GM12878 (cell line): Measurements from ENCODE around the gene NF1. TPM values are rescaled to one million over a fixed set of nuclear protein-coding genes. Genes with fewer than 3 reads are reported as not detected.

ENCODE experiments used
- BCLAF1 ChIP-seq: fragments of 450-650 bp; IDR thresholded peaks from 2 replicates; pipeline ENCODE4 v1.6.1; 2017; ENCODE audit warnings: antibody characterized with exemption, mild to moderate bottlenecking, moderate library complexity
- CHD2 ChIP-seq: IDR thresholded peaks from 2 replicates; pipeline ENCODE4 v1.6.1; 2011; ENCODE audit warnings: low read depth, low read length, improper control_type of control experiment, borderline replicate concordance
- E2F8 ChIP-seq: fragments of 450-650 bp; IDR thresholded peaks from 2 replicates; pipeline ENCODE4 v1.6.1; 2018; ENCODE audit warnings: mild to moderate bottlenecking, low read depth, moderate library complexity; ENCODE audit not compliant: partially characterized antibody
- JUND ChIP-seq: IDR thresholded peaks from 2 replicates; pipeline ENCODE4 v1.6.1; 2012; ENCODE audit warnings: low read depth, mild to moderate bottlenecking, low read length, improper control_type of control experiment, moderate library complexity
- LARP7 ChIP-seq: fragments of 450-650 bp; IDR thresholded peaks from 2 replicates; pipeline ENCODE4 v1.6.1; 2017; ENCODE audit warnings: mild to moderate bottlenecking
- MEF2A ChIP-seq: IDR thresholded peaks from 2 replicates; pipeline ENCODE4 v1.6.1; 2011; ENCODE audit warnings: low read depth, mild to moderate bottlenecking, low read length, moderate library complexity; ENCODE audit not compliant: insufficient read depth
- NFIC ChIP-seq: IDR thresholded peaks from 2 replicates; pipeline ENCODE4 v1.6.1; 2012; ENCODE audit warnings: low read depth, mild to moderate bottlenecking, inconsistent platforms, low read length, moderate library complexity
- NR2F1 ChIP-seq: fragments of 450-650 bp; conservative IDR thresholded peaks from 2 replicates; pipeline ENCODE4 v1.6.1; 2017; ENCODE audit warnings: mild to moderate bottlenecking
- PML ChIP-seq: IDR thresholded peaks from 2 replicates; pipeline ENCODE4 v1.6.1; 2012; ENCODE audit warnings: low read length, inconsistent platforms
- POLR2AphosphoS5 ChIP-seq: IDR thresholded peaks from 2 replicates; pipeline ENCODE4 v1.6.1; 2011; ENCODE audit warnings: mild to moderate bottlenecking, low read length, inconsistent platforms
- RAD51 ChIP-seq: fragments of 450-650 bp; IDR thresholded peaks from 2 replicates; pipeline ENCODE4 v1.6.1; 2016; ENCODE audit warnings: moderate library complexity, mild to moderate bottlenecking, inconsistent platforms
- RELA ChIP-seq: fragments of 450-650 bp; IDR thresholded peaks from 2 replicates; pipeline ENCODE4 v1.8.0; 2014; ENCODE audit warnings: borderline replicate concordance; ENCODE audit not compliant: partially characterized antibody
- SP1 ChIP-seq: IDR thresholded peaks from one replicate; pipeline ENCODE4 v1.6.1; 2011; ENCODE audit warnings: low read depth, low read length
- TARDBP ChIP-seq: IDR thresholded peaks from 2 replicates; pipeline ENCODE4 v1.6.1; 2016; ENCODE audit warnings: borderline replicate concordance
- ZBTB40 ChIP-seq: fragments of 450-650 bp; IDR thresholded peaks from 2 replicates; pipeline ENCODE4 v1.6.1; 2016; ENCODE audit warnings: mild to moderate bottlenecking, moderate library complexity, borderline replicate concordance
- polyA plus RNA-seq, 11 experiments: library from polyadenylated mRNA; depleted of rRNA in 4 of 11; unstranded in 6 of 11; stranded (reverse) in 5 of 11; fragments of >200 nt; fragmentation: Nextera tagmentation in 4 of 11; fragmentation: Illumina TruSeq in 1 of 11; extraction: Ambion mirVana in 4 of 11; extraction: Trizol in 1 of 11; gene quantifications; 1 replicate in 1 of 11; 2 replicates in 10 of 11; pipeline versions ENCODE4 v1.2.1 to v1.2.3, GENCODE V29; 2011 to 2016; ENCODE audit warnings: inconsistent platforms in 2 of 11, missing spikeins in 2 of 11, low read depth in 1 of 11
- total RNA-seq, 4 experiments: library from RNA; depleted of rRNA in 3 of 4; stranded (reverse); fragments of >200 nt in 3 of 4; fragmentation: Illumina TruSeq in 1 of 4; extraction: Trizol in 1 of 4; gene quantifications; 2 replicates each; pipeline versions ENCODE4 v1.2.1 to v1.2.3, GENCODE V29; 2013 to 2021
- TF ChIP-seq, protein P1 (sequence below): IDR thresholded peaks from 2 replicates; pipeline ENCODE4 v1.6.1; 2012; ENCODE audit warnings: mild to moderate bottlenecking, low read depth, low read length
- TF ChIP-seq, protein P2 (sequence below): IDR thresholded peaks from 2 replicates; pipeline ENCODE4 v1.6.1; 2012; ENCODE audit warnings: low read depth, low read length, improper control_type of control experiment

The NF1 gene
- total and polyA plus RNA-seq, 10 of the 15 experiments (the other 5 are each of a cell fraction or from before 2014, with no cell fraction given), result 2.5 to 31.8 (median 16.6) TPM

GRCh38 chr17:31321481-31321880 is 226.7 kb downstream of the NF1 start, which contains the start of gene EVI2A (continued):
- TF ChIP-seq BCLAF1 (no peak), CHD2 (no peak), PML (0 out of 2 replicates have a peak, but pooled peaks have one; percentile 33), NR2F1 (no peak), LARP7 (no peak), TARDBP (no peak), ZBTB40 (no peak), RELA (no peak), POLR2AphosphoS5 (no peak), E2F8 (no peak), SP1 (no peak), JUND (no peak), RAD51 (no peak), MEF2A (no peak), NFIC (peak; percentile 70; the same call in 1 of the 2 replicates)
- TF ChIP-seq, protein P1, sequence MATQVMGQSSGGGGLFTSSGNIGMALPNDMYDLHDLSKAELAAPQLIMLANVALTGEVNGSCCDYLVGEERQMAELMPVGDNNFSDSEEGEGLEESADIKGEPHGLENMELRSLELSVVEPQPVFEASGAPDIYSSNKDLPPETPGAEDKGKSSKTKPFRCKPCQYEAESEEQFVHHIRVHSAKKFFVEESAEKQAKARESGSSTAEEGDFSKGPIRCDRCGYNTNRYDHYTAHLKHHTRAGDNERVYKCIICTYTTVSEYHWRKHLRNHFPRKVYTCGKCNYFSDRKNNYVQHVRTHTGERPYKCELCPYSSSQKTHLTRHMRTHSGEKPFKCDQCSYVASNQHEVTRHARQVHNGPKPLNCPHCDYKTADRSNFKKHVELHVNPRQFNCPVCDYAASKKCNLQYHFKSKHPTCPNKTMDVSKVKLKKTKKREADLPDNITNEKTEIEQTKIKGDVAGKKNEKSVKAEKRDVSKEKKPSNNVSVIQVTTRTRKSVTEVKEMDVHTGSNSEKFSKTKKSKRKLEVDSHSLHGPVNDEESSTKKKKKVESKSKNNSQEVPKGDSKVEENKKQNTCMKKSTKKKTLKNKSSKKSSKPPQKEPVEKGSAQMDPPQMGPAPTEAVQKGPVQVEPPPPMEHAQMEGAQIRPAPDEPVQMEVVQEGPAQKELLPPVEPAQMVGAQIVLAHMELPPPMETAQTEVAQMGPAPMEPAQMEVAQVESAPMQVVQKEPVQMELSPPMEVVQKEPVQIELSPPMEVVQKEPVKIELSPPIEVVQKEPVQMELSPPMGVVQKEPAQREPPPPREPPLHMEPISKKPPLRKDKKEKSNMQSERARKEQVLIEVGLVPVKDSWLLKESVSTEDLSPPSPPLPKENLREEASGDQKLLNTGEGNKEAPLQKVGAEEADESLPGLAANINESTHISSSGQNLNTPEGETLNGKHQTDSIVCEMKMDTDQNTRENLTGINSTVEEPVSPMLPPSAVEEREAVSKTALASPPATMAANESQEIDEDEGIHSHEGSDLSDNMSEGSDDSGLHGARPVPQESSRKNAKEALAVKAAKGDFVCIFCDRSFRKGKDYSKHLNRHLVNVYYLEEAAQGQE, result no peak
- TF ChIP-seq, protein P2, sequence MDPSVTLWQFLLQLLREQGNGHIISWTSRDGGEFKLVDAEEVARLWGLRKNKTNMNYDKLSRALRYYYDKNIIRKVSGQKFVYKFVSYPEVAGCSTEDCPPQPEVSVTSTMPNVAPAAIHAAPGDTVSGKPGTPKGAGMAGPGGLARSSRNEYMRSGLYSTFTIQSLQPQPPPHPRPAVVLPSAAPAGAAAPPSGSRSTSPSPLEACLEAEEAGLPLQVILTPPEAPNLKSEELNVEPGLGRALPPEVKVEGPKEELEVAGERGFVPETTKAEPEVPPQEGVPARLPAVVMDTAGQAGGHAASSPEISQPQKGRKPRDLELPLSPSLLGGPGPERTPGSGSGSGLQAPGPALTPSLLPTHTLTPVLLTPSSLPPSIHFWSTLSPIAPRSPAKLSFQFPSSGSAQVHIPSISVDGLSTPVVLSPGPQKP, result no peak
